GM19372 (cell line): ENCODE measurements around the gene UBE2H.
"Not testable (repeated sequence)": the region's sequence is repeated elsewhere in the genome, so short reads cannot be mapped to it uniquely, and the experiment has no call there.

ENCODE experiments used
- ATAC-seq: cut with Tn5 transposase; IDR thresholded peaks from one replicate; pipeline ENCODE4 v1.9.1; 2021; ENCODE audit warnings: mild to moderate bottlenecking, low read depth, moderate library complexity; ENCODE audit not compliant: unreplicated experiment

The UBE2H gene

GRCh38 chr7:129875745-129876411 is 76.9 kb downstream of the UBE2H start:
- ATAC-seq: no peak

GRCh38 chr7:129875160-129875559 is 77.6 kb downstream of the UBE2H start:
- no peak for ATAC-seq

DNA sequence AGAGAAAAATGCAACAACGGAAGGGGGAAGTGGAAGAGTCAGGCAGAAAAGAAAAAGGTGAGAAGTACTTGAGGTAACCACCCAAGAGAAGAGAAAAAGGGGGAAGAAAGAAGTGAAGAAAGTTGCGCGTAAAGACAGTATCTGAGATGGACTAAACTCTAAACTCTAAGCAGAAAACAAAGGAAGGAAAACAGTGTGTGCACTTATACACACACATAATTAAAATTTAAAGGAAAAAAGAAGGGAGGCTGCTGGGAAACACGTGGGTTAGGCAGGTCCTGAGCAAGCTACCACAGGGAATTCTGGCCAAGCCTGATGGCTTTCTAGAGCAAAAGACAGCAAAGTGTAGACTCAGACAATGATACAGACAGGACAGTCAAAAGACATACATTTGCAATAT is 78.0 kb downstream of the UBE2H start:
- no peak for ATAC-seq

DNA sequence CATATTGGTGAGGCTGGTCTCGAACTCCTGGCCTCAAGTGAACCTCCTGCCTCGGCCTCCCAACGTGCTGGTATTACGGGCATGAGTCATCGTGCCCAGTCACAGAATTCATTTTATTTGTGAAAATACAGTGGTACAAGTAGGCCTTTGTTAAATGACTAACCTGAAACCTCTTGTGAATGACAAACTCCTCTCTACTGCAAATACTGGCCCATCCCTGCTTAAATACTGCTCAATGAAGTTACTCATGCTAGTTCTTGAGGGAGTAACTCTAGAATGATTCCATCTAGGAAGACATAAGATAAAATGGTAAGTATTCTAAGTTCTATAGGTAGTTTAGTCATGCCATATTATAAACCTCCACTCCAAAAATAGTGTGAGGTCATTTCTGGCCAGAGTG is 80.7 kb downstream of the UBE2H start:
- no peak for ATAC-seq

DNA sequence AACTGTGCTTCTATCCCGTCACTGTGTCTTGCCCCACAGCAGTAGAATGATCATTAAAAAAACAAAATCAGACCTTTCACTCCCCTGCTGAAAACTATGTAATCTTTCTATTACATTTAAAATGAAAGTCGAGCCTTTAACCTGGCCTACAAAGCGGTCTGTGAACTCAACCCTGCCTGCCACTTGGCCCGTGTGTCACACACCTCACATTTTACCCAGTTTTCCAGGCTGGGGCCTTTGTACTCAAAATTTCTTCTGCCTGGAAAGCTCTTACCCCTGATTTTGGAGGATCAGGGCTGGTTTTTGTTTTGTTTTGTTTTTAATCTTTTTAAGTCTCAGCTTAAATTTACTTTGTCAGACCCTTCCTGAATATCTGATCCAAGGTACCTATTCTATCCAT is 82.1 kb downstream of the UBE2H start:
- ATAC-seq: no peak

DNA sequence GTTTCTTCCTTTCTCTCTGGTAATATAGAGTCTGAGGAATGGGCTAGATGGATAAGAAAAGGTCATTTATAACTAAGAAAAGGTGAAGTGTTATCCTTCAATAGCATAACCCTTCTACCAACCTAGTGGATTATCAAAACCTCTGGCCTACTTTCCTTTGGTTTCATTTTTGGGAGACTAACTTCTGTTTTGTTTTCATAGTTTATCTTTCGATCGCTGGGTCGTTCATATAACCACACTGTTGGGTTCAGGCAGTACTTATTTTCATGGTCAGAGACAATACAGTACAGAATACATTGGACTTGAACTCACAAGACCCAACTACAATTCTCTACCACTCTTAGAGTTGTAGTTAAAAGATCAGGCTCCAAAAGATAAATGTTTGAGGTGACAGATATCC is 86.5 kb downstream of the UBE2H start:
- no peak for ATAC-seq

GRCh38 chr7:129865925-129866201 is 86.9 kb downstream of the UBE2H start:
- no peak for ATAC-seq

DNA sequence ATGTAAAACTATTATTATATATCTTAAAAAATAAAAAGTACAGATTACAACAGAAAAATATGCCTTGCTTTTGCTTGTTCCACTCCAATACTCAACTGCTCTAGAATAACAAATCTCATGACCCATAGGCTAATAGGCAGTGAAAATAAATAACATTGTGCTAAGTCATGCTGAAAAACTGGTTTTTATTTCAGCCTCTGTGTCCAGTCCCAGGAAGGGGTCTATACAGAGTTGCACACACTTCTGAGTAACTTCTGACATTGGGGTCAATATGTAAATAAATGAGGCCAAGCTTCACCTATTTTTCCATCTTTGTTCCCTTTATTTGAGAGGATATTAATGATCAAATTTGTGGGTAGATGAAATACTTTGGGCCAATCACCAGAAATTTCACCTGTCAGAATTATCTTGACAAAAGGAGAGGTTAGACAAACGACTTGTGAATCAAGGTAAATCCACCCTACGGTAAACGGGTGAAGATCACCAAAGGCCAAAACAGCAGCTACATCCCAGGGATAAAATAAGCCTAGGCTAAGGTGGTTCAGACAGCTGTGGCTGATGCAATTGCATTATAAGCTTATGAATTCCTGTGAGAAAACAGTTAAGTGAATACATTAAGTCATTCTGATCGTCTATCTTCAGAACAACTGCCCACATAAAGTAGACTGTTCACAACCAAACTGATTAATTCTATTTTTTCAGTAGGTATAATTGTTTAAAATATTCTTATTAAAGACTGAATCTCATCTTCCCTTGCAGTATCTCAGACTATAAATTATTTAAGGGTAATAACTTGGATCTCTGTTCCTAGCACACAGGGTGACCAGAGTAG is 87.5 kb downstream of the UBE2H start:
- no peak for ATAC-seq

GRCh38 chr7:129864676-129865075 is 88.1 kb downstream of the UBE2H start:
- not testable (repeated sequence) for ATAC-seq

DNA sequence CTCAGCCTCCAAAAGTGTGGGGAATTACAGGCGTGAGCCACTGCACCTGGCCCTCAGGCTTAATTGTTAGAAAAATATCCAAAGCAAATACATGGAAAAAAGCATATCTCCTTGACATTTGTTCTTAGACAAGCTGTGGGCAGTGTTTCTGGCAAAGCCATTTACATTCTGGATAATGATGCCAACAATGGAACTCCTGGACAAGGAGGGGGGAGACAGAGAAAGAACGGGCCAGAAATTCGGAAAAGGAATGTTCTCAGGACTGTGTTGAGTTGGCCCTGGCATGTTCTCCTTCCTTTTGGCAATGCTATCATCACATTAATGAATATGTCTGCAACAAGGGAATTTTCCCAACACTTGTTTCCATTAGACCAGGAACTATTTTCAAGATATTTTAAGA is 88.7 kb downstream of the UBE2H start:
- no peak for ATAC-seq

DNA sequence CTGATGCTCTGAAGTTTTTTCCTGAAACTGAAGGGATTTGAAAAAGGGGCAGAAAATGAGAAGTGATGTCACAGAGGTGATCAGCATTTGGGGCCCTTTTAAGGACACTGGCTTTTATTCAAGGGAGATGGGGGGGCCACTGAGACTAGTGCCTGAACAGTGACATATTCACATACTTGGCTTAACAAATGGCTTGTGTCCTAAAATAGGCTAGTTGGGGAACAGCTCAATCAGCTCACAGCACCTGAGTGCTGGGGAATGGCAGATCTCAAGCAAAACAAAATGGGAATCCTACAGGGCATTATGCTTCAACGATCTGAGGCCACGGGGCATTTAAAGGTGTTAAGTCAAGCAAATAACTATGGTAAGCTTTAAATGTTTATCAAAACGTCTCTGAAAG is 90.1 kb downstream of the UBE2H start:
- ATAC-seq: no peak

- ATAC-seq: not testable (repeated sequence)
Measured at GRCh38 chr7:129860784-129861183, 92.0 kb downstream of the UBE2H start.

GRCh38 chr7:129859183-129859582 is 93.6 kb downstream of the UBE2H start:
- no peak for ATAC-seq

- no peak for ATAC-seq
Measured at GRCh38 chr7:129858490-129858889, 94.3 kb downstream of the UBE2H start.

DNA sequence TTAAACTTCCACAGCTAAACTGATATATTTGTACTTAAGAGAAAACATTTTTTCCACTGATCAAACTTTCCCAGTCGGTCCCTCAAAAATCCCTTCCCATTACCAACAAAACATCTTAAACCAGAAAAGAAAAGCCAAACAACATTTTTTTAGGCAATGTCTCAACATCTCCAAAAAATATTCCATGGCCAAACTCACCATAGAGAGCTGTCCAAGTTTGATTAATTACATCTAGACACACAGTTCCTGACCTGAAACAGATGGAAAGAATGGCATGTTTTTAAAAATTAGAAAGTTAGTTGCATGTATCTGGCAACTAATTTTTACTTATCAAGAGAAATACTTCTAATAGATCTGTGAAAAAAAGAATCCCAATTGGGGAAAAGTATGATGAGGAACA is 95.4 kb downstream of the UBE2H start:
- ATAC-seq: no peak

DNA sequence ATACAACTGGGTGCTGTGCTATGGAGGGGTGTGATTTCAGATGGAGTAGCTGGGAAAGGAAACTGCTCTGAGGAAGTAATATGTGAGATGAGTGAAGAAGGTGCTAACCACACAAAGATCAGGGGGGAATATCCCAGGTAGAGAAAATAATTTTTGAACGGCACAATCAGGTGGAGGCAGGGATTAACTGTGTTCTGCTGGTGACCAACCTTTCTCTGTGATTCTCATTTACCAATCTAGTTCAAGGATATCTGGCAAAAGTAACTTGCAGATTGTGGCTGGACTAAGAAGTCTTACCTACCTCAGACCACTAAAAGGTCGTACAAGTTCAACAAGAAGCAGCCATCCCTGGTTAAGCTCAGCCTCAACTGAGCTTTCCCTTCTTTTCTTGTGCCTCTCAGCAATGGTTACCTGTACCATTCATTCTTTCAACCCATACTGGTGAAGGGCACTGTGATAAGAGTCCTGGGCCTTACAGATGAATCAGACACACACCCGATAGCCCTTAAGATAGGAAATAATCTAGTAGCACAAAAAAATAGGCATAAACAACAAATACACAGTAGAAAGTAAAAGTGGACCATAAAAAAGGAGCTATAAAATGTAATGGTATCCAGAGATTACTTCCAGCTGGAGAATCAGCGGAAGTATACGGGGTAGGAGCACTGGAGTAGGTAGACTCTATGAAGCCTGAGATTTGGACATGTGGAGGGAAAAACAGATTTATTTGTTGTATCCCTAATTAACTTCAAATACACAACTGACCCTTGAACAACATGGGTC is 96.6 kb downstream of the UBE2H start:
- ATAC-seq: no peak

DNA sequence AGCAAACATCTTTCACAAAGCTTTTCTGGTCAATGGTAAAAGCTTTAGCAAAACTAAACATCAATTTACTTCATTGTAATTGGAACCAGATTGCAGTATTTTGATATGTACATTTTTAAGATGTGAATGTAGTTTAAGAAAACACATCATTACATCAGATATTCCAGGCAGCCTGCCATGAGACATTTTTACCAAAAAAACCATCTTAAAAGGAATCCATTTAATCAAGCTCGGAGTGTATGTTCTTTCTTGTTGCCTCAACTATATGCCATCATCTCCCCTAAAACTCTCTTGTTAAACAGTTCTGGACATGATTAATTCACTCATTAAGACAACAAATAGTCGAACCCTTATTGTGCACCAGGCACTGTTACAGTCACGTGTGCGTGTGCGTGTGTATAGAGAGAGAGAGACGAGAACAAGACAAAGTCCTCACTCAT is 97.5 kb downstream of the UBE2H start:
- ATAC-seq: no peak

DNA sequence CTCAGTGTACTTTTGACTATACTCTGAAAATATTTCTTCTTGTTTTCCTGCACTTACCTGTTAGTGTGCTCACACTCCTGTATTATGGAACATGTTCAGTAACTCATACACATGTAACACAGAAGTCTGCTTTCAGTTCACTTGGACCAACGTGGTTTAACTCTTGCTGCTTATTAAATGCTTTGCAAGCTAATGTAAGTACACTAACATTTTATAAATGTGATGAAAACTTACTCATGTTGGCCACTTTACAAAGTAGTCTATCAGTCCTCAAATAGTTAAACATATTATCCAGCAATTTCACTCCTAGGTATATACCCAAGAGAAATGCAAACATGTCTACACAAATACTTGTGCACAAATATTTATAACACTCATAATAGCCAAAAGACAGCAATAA is 98.4 kb downstream of the UBE2H start:
- ATAC-seq: no peak

- no peak for ATAC-seq
Measured at GRCh38 chr7:129853661-129854268, 99.0 kb downstream of the UBE2H start.

- ATAC-seq: no peak
Measured at GRCh38 chr7:129851809-129852208, 101.0 kb downstream of the UBE2H start.

DNA sequence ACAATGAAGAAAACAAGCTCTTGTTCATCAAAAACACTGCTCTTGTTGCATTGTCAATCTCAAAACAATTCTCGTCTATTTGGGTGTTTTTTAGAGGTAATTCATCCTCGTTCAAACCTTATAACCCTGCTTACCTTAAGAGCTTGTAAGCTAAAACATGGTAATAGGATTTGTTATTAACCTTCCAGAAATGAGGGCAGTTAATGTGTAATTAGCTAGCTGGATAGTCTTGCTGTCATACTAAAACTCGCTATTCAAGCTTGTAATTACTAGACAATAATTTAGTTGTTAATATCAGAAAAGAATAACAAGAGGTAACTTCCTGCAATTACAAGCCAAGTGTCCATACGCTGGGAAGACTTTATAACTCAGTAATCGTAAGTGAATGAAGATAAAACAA is 101.6 kb downstream of the UBE2H start:
- ATAC-seq: no peak
